ENCODE measurements around the gene HMGN4. TPM values are rescaled to one million over a fixed set of nuclear protein-coding genes. Genes with fewer than 3 reads are reported as not detected.

Gene HMGN4
- total RNA-seq, 1 donor from 2014 or later = 74.5 TPM

GRCh38 chr6:26524722-26525370 is 13.3 kb upstream of the HMGN4 start:
- Mint-ChIP-seq H3K27ac (no peak overlapping the region), H3K4me3 (no peak overlapping the region), H3K36me3 (ENCODE audit: low read depth) (peaks cover 13% of the 10 kb centered on the region), H3K27me3 (peaks cover 1% of the 10 kb centered on the region), H3K4me1 (peaks cover 44% of the 10 kb centered on the region), H3K9me3 (no peaks in the 10 kb centered on the region)
- ATAC-seq (ENCODE audit: low read depth) (no peak), DNase-seq (no peak)
- intact Hi-C loops (cut with micrococcal nuclease) = loop anchor here (5.0 kb wide), 3 partner anchors 103 to 303 kb away; partner anchors contain the start of gene BTN3A1
- no peak for TF ChIP-seq CTCF (IDR thresholded peaks at IDR 0.05)
- ChIA-PET POLR2A (interaction anchor here (0.6 to 1.3 kb wide), 2 partner anchors 11 to 365 kb away, joined by 3 to 11 read pairs; no protein-coding TSS in a partner anchor), CTCF (no interaction called here)

- POLR2A ChIA-PET = interaction anchor here (0.7 to 1.3 kb wide), 2 partner anchors 10 to 24 kb away, joined by 3 read pairs; no protein-coding TSS in a partner anchor
- DNase-seq = no peak
- H3K36me3 Mint-ChIP-seq (ENCODE audit: low read depth) = peaks cover 13% of the 10 kb centered on the region
- TF ChIP-seq CTCF (IDR thresholded peaks at IDR 0.05) = no peak
- no peak for ATAC-seq (ENCODE audit: low read depth)
- intact Hi-C loops (cut with micrococcal nuclease) = no loop called here
- H3K9me3 Mint-ChIP-seq = no peaks in the 10 kb centered on the region
- H3K4me1 Mint-ChIP-seq = peaks cover 37% of the 10 kb centered on the region
- peaks cover 1% of the 10 kb centered on the region for H3K27me3 Mint-ChIP-seq
- H3K4me3 Mint-ChIP-seq = no peak overlapping the region
- H3K27ac Mint-ChIP-seq = no peak overlapping the region
- CTCF ChIA-PET = no interaction called here
Observed at GRCh38 chr6:26525838-26526237, 12.3 kb upstream of the HMGN4 start.

- DNase-seq = no peak
- ChIA-PET CTCF (no interaction called here), POLR2A (interaction anchor here (0.5 to 0.7 kb wide), 2 partner anchors 20 to 65 kb away, joined by 3 to 7 read pairs; no protein-coding TSS in a partner anchor)
- Mint-ChIP-seq H3K27me3 (no peaks in the 10 kb centered on the region), H3K9me3 (no peaks in the 10 kb centered on the region), H3K36me3 (ENCODE audit: low read depth) (peaks cover 6% of the 10 kb centered on the region), H3K4me3 (no peak overlapping the region), H3K27ac (no peak overlapping the region), H3K4me1 (peaks cover 40% of the 10 kb centered on the region)
- no peak for TF ChIP-seq CTCF (IDR thresholded peaks at IDR 0.05)
- intact Hi-C loops (cut with micrococcal nuclease) = no loop called here
- ATAC-seq (ENCODE audit: low read depth) = no peak
Observed at GRCh38 chr6:26526928-26527327, 11.2 kb upstream of the HMGN4 start.

- DNase-seq = no peak
- Mint-ChIP-seq H3K27me3 (peaks cover 2% of the 10 kb centered on the region), H3K9me3 (no peaks in the 10 kb centered on the region), H3K4me3 (no peak overlapping the region), H3K27ac (peak overlapping the region; percentile 0), H3K36me3 (ENCODE audit: low read depth) (peaks cover 5% of the 10 kb centered on the region), H3K4me1 (peaks cover 34% of the 10 kb centered on the region)
- ChIA-PET CTCF (no interaction called here), POLR2A (interaction anchor here (4.1 kb wide), 1 partner anchor 9 kb away, joined by 39 read pairs; no protein-coding TSS in a partner anchor)
- intact Hi-C loops (cut with micrococcal nuclease) = loop anchor here (10.0 kb wide), 1 partner anchor 505 kb away; a partner anchor contains a TSS
- ATAC-seq (ENCODE audit: low read depth) = no peak
- TF ChIP-seq CTCF (IDR thresholded peaks at IDR 0.05) = no peak
Observed at GRCh38 chr6:26530203-26530602, 8.0 kb upstream of the HMGN4 start.

GRCh38 chr6:26531897-26532296 is 6.3 kb upstream of the HMGN4 start:
- DNase-seq (no peak), ATAC-seq (ENCODE audit: low read depth) (no peak)
- CTCF ChIA-PET = no interaction called here
- peaks cover 5% of the 10 kb centered on the region for H3K36me3 Mint-ChIP-seq (ENCODE audit: low read depth)
- peak overlapping the region; percentile 91 for H3K27ac Mint-ChIP-seq
- POLR2A ChIA-PET = interaction anchor here (0.7 to 4.1 kb wide), 4 partner anchors 11 to 67 kb away, joined by 5 to 39 read pairs (median 11); no protein-coding TSS in a partner anchor
- intact Hi-C loops (cut with micrococcal nuclease) = loop anchor here (1.0 to 10.0 kb wide), 3 partner anchors 11 to 507 kb away; partner anchors contain the start of gene BTN2A1
- H3K27me3 Mint-ChIP-seq = peaks cover 2% of the 10 kb centered on the region
- no peak for TF ChIP-seq CTCF (IDR thresholded peaks at IDR 0.05)
- no peaks in the 10 kb centered on the region for H3K9me3 Mint-ChIP-seq
- H3K4me1 Mint-ChIP-seq = peaks cover 39% of the 10 kb centered on the region
- no peak overlapping the region for H3K4me3 Mint-ChIP-seq

All from activated B cell treated with CpG ODN at 0.5 μM for 24 hours (primary cell).